Thoracic aorta (tissue), 2 donors: ENCODE data around the gene IGLON5. TPM values are rescaled to one million over a fixed set of nuclear protein-coding genes. Genes with fewer than 3 reads are reported as not detected.

Experiments used
- ATAC-seq: fragments of 150-250 bp; one replicate; pipeline ENCODE4 v1.8.0; 2017; ENCODE audit warnings: low read depth; ENCODE audit not compliant: insufficient number of reproducible peaks, low FRiP score
- DNase-seq: peaks from one replicate; pipeline ENCODE4 v3.0.0-alpha.2; 2020; ENCODE audit warnings: low spot score
- H3K27ac ChIP-seq, 2 donors: fragments of 200-600 bp; sonication (generic); 1 replicate in 1 of 2; 2 replicates in 1 of 2; pipeline ENCODE4 v1.5.1; 2016; ENCODE audit warnings: mild to moderate bottlenecking in 2 of 2, moderate library complexity in 2 of 2
- H3K27me3 ChIP-seq: fragments of 200-600 bp; sonication (generic); replicated peaks from 2 replicates; pipeline ENCODE4 v1.6.0; 2016; ENCODE audit warnings: mild to moderate bottlenecking; ENCODE audit not compliant: insufficient read depth
- H3K36me3 ChIP-seq: fragments of 200-600 bp; sonication (generic); one replicate; pipeline ENCODE4 v1.5.1; 2016
- H3K4me1 ChIP-seq, 2 donors: fragments of 200-600 bp; sonication (generic); 1 replicate in 1 of 2; 2 replicates in 1 of 2; pipeline versions ENCODE4 v1.5.1 to v1.6.0; 2016; ENCODE audit warnings: low read depth in 2 of 2, mild to moderate bottlenecking in 1 of 2; ENCODE audit not compliant: control insufficient read depth in 1 of 2
- H3K4me3 ChIP-seq: fragments of 200-600 bp; sonication (generic); 2 replicates; pipeline ENCODE4 v1.5.1; 2016; ENCODE audit warnings: mild to moderate bottlenecking
- H3K9me3 ChIP-seq: fragments of 200-600 bp; sonication (generic); 2 replicates; pipeline ENCODE4 v1.5.1; 2016
- CTCF ChIP-seq: fragments of 200-600 bp; sonication (generic); IDR thresholded peaks from one replicate; pipeline ENCODE4 v1.5.1; 2019; ENCODE audit warnings: antibody characterized with exemption
- total RNA-seq, 2 donors: library from RNA; depleted of rRNA; stranded (reverse); fragments of >200 nt; gene quantifications; one replicate each; pipeline versions ENCODE4 v1.1.0 to v1.2.3, GENCODE V29; 2016

IGLON5 gene
- total RNA-seq, 2 donors from 2014 or later, result 1.6 TPM; not detected in 1

GRCh38 chr19:51293571-51294210 is 17.8 kb upstream of the IGLON5 start:
- Histone ChIP-seq H3K36me3 (no peaks in the 10 kb centered on the region), H3K27ac (no peak overlapping the region), H3K4me3 (no peak overlapping the region), H3K4me1 (no peaks in the 10 kb centered on the region), H3K27me3 (no peaks in the 10 kb centered on the region), H3K9me3 (no peaks in the 10 kb centered on the region)
- TF ChIP-seq CTCF, result no peak
- no peak for ATAC-seq
- DNase-seq, result no peak

GRCh38 chr19:51294211-51294976 is 17.1 kb upstream of the IGLON5 start:
- H3K27me3 ChIP-seq, result no peaks in the 10 kb centered on the region
- no peak for ATAC-seq
- DNase-seq, result no peak

GRCh38 chr19:51294977-51295375 is 16.5 kb upstream of the IGLON5 start:
- Histone ChIP-seq H3K27me3 (no peaks in the 10 kb centered on the region), H3K27ac (no peak overlapping the region), H3K4me3 (no peak overlapping the region), H3K4me1 (no peaks in the 10 kb centered on the region), H3K9me3 (no peaks in the 10 kb centered on the region), H3K36me3 (no peaks in the 10 kb centered on the region)
- ATAC-seq (no peak), DNase-seq (no peak)
- TF ChIP-seq CTCF, result no peak

More at GRCh38 chr19:51294211-51294976, 17.1 kb upstream of the IGLON5 start:
- Histone ChIP-seq H3K9me3 (no peaks in the 10 kb centered on the region), H3K4me3 (no peak overlapping the region), H3K36me3 (no peaks in the 10 kb centered on the region), H3K27ac (no peak overlapping the region), H3K4me1 (no peaks in the 10 kb centered on the region)
- no peak for TF ChIP-seq CTCF

- TF ChIP-seq CTCF, result no peak
- no peak overlapping the region for H3K27ac ChIP-seq
- DNase-seq, result no peak
- H3K9me3 ChIP-seq, result no peaks in the 10 kb centered on the region
- no peaks in the 10 kb centered on the region for H3K4me1 ChIP-seq
- ATAC-seq, result no peak
- no peak overlapping the region for H3K4me3 ChIP-seq
- no peaks in the 10 kb centered on the region for H3K36me3 ChIP-seq
- H3K27me3 ChIP-seq, result no peaks in the 10 kb centered on the region
Observed at GRCh38 chr19:51295382-51296126, 15.9 kb upstream of the IGLON5 start.
